HEK293T (cell line): ENCODE data around the gene BEX3.
"Not testable (repeated sequence)": the region's sequence is repeated elsewhere in the genome, so short reads cannot be mapped to it uniquely, and the experiment has no call there.

Experiments
- FOXK2 ChIP-seq: fragments of 450-650 bp; IDR thresholded peaks from 2 replicates; pipeline ENCODE4 v1.6.1; 2016; ENCODE audit warnings: mild to moderate bottlenecking
- FOXM1 ChIP-seq: fragments of 450-650 bp; IDR thresholded peaks from 2 replicates; pipeline ENCODE4 v1.6.1; 2017; ENCODE audit warnings: mild to moderate bottlenecking, borderline replicate concordance
- HDGF ChIP-seq: fragments of 450-650 bp; IDR thresholded peaks from 2 replicates; pipeline ENCODE4 v1.6.1; 2017; ENCODE audit warnings: antibody characterized with exemption, borderline replicate concordance
- NFRKB ChIP-seq: fragments of 450-650 bp; IDR thresholded peaks from 2 replicates; pipeline ENCODE4 v1.6.1; 2016; ENCODE audit warnings: mild to moderate bottlenecking, moderate library complexity
- SP1 ChIP-seq: fragments of 450-650 bp; IDR thresholded peaks from 2 replicates; pipeline ENCODE4 v1.6.1; 2017
- SUZ12 ChIP-seq: fragments of 450-650 bp; IDR thresholded peaks from 2 replicates; pipeline ENCODE4 v1.6.1; 2016; ENCODE audit warnings: mild to moderate bottlenecking

- not testable (repeated sequence) for TF ChIP-seq NFRKB, FOXM1, FOXK2, SP1, HDGF, SUZ12
Measured at GRCh38 chrX:103385283-103385830, 9.0 kb downstream of the BEX3 start.
